ENCODE results near the gene MCHR1.
"Not testable (repeated sequence)": the region's sequence is repeated elsewhere in the genome, so short reads cannot be mapped to it uniquely, and the experiment has no call there.

The MCHR1 gene, protein sequence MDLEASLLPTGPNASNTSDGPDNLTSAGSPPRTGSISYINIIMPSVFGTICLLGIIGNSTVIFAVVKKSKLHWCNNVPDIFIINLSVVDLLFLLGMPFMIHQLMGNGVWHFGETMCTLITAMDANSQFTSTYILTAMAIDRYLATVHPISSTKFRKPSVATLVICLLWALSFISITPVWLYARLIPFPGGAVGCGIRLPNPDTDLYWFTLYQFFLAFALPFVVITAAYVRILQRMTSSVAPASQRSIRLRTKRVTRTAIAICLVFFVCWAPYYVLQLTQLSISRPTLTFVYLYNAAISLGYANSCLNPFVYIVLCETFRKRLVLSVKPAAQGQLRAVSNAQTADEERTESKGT

DNA sequence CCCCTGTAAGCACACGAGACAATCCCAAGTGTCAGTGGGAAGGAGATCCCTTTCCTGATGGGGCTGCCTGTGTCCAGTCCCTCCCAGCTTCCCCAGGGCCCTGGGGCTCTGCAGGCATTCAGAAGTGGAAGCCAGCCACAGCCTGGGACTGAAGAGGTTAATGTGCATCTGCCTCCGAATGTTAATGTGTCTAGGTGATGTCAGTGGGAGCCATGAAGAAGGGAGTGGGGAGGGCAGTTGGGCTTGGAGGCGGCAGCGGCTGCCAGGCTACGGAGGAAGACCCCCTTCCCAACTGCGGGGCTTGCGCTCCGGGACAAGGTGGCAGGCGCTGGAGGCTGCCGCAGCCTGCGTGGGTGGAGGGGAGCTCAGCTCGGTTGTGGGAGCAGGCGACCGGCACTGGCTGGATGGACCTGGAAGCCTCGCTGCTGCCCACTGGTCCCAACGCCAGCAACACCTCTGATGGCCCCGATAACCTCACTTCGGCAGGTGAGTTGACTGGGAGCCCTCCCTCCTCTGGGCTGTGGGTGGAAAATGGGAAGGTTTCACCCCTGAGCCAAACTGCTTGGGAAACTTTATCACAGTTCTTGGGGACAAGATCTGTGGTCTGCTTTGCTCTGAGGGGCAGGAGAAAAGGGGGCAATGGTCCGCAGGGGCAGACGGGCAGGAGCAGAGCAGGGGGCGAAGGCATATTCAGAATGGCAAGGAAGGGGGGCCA is at the start of gene MCHR1:
MCHR1 (plus strand) TSS at position 236 of the 715 bp plus-strand sequence; CDS start at position 405, 169 bp downstream.
- DNase-seq = no peak

DNA sequence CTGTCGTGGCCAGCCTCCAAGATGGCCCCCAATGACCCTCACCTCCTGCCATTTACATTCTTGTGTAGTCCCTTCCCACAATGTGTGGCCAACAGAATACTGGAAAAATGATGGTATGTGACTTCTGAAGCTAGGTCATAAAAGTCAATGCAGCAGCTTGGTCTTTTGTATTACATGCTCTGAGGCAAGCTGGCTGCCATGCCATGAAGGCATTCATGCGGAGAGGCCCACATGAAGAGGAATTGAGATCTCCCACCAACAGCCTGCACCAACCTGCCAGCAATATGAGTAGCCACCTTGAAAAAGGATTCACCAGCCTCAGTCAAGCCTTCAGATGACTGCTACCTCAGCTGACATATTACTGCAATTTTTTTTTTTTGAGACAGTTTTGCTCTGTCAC is 47.4 kb upstream of the MCHR1 start:
- no peak for DNase-seq

DNA sequence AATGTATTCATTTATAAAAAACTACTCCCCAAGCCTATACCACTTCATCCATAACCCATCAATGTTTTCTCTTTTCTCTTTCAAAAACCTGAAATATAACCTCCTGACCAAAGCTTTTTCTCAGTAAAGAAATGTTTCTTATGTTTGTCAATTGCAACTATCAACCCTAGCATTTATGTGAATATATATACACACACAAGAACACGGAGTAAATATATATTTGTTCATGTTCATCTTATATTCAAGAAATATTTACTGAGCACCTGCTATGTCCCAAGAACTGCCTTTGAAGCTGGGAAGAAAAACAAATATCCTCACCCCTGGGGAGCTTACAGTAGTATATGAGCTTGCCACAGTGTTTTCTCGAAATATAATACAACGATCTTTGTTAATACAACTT is 46.2 kb upstream of the MCHR1 start:
- no peak for DNase-seq

DNA sequence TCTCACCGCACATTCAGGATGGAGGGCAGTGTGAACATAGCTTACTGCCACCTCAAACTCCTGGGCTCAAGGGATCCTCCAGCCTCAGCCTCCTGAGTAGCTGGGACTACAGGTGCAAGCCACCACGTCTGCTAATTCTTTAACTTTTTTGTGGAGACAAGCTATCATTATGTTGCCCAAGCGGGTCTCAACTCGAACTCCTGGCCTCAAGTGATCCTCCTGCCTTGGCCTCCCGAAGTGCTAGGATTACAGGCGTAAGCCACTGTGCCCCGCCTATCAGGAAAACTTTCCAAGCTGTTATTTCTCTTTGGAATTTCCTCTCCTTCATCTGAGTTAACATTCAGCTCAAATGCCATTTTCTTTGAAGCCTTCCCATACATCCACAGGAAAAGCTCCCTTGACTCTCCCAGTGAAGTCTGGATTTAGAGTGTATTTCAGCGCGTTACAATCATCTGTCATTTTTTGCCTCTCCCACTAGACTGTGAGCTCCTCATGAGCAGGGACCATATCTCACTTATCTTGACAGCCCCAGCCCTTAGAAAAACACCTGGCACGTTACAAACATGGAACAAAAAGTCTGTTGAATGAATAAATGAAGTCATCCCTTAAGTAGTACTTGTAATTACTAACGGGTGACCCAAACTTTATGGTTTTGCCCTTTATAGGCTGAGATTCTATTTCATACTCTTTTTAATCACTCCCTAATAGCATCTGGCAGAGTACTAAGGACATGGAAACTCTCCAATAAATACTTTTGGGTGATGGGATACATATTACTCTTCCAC is 45.0 kb upstream of the MCHR1 start:
- DNase-seq = no peak

DNA sequence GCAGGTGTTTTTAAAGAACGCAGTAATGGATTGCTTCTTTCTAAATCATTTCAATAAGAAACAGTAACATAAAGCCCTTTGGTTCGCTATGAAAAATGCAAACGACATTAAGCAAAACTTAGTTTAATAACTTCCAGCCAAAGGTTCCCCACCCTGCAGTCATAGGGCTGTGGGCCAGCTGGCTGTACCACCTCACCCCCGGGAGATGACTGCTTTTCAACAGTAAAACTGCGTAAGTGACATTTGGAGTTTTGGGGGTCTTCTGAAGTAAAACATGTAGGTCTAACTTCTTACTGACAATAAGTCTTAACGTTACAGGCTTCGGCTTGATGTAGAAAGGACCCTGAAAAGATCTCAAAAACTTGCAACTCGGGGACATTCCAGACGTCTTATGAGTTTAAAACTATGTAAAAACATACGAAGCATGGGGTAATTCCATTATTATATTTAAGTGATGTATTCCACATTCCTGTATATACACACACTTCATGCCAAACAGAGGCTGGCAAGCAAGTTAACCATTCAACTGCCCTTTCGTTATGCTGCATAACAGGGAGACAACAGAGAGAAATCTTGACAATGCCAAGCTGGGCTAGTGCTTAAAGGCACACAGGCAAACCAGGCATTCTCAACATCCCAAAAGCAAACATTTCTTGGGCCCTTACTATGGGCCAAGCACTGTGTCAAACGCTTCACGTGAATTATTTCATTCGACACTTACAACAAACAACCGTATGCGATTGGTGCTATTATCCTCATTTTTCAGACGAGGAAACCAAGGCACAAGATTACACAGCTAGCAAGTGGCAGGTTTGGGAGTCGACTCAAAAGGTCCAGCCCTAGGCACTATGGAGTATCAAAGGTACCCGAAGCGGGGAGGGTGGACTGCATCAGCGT is 44.0 kb upstream of the MCHR1 start:
- no peak for DNase-seq

DNA sequence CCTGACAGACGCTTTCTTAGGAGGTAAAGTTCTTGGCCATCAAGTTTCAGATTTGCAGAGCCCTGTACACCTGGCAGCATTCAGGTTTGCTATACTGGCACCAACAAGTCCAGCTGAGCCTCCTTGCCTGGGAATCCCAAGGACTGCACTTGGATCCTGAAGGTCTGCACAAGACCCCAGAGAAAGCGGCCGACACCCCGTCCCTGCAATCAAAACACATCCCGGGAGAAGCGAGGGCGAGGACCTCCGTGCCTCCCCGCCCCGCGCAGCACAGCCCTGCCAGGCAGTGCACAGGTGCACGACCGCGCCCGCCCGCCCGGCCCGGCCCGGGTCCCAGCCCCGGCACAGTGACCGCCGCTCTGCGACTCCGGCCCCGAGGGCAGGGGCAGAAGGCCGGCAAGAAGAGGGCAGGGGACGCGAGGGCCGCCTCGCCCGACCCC is 43.3 kb upstream of the MCHR1 start:
- no peak for DNase-seq

DNA sequence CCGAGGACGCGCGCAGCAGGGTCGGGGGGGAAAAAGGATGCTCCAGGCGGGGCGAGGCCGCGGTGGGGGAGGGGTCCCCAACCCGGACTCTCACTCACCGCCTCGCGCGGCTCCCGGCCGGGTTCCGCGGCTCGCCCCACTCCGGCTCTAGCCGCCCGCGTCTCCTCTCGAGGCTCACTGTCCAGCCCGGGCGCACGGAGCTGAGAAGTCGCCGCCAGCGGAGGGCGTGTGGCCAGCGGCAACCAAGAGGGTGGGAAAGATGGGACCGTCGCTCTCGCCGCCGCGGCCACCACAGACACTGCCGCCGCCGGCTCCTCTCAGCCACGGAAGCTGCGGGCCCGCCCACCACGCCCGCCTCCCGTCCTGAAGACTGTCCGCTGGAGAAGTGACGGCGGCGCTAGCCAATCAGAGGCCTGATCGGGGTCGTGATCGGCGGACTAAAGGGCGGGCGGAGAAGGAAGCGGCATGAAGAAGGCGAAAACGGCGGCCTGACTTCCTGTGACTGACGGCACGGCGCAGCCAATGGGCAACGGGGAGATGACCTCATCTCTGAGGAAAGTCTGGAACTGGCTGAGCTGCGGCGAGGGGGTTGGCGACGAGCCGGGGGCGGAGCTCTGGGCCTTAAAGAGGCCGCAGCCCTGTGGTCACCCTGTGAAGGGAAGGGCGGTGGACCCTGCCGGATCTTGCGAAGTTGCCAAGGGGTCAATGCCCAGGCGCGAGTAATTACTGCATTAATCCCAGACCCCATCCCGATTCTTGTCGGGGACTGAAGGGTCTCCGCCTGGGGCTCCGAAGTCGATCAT is 42.7 kb upstream of the MCHR1 start, which contains the start of gene MRTFA:
MRTFA (minus strand) TSS at position 340 of the 803 bp plus-strand sequence.
- DNase-seq = peak; percentile 99

DNA sequence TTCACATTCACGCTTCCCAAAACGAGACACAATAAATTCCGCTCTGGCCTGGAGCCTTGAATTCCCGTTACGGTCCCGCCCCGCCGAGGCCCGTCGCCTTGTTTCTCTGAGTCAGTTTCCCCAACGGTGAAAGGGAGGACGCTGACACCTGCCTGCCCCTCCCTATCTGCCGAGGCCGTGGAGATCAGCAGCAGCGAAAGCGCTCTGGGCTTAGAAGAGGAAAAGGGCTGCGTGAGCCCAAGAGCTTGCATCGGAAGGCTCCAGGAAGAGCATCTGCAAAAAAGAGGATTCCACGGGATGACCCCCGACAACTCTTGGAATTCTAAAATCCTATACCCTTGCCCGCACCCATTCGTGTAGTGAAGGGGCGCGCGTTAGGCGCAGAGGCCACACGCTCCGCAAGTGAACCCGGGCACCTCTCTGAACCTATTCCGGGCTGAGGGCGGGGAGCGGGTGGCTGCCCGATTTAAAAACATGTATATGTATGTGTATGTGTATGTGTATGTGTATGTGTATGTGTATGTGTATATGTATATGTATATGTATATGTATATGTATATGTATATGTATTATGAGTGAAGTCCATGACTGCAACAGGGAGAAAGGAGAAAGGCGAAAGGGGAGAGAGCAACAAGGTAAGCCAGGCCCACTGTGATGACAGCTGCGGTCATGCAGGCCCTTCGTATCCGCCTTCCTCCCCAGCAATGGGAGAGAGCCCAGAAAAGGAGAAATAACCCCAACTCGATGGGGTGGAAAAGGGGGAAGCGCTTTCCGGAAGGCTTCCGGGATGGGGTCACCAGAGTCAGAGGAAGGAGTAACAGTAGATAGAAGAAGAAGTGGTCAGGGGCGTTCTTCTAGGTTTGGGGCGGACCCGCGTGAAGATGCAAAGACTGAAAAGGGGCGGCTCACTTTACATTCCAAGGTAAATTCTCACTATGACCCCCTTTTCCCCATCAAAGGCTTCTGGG is 41.8 kb upstream of the MCHR1 start:
- DNase-seq = no peak

DNA sequence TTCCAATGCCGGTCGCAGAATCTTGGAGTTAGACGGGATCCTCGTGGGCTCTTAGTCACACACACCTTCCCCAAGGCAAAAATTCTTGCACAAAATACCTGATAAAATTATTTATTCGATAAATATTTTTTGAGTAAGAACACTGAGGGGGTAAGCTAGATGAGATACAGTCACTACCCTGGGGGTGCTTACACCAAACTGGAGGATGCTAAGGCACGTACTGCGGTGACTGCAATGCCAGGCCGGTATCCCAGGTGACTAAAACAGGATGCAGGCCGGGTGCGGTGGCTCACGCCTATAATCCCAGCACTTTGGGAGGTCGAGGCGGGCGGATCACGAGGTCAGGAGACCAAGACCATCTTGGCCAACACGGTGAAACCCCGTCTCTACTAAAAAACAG is 41.0 kb upstream of the MCHR1 start:
- DNase-seq = no peak

DNA sequence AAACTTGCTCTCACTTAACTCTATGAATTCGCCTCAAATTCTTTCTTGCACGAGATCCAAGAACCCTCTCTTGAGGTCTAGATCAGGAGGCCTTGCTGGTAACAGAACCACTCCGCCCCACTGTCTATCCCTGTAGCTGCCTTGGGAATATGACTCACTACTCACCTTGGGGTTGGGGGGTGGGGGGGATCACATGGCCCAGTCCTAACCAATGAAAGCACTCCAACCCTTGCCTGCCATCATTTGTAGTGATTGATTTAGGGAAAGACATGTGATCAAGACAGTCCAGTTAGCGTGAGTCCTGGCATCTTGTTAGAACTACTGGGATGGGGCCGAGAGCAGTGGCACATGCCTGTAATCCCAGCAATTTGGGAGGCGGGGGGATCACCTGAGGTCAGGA is 38.0 kb upstream of the MCHR1 start:
- no peak for DNase-seq

DNA sequence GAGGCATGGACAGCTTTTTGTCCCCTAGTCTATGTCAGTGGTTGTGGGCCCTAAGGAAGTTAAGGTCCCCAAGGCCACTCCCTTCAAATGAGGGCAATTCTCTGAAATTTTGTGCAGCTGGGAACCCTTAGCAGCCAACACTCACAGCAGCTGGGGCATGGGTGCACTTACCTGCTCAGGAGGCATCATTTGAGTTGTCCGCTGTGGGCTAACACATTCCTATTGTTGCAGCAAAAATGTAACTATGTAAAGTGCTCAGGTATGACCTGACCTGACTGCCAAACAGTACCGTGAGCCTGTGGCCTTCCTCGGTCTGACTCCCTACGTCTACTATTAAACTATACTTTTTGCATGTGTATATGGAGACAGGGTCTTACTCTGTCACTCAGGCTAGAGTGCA is 37.0 kb upstream of the MCHR1 start:
- DNase-seq = no peak

DNA sequence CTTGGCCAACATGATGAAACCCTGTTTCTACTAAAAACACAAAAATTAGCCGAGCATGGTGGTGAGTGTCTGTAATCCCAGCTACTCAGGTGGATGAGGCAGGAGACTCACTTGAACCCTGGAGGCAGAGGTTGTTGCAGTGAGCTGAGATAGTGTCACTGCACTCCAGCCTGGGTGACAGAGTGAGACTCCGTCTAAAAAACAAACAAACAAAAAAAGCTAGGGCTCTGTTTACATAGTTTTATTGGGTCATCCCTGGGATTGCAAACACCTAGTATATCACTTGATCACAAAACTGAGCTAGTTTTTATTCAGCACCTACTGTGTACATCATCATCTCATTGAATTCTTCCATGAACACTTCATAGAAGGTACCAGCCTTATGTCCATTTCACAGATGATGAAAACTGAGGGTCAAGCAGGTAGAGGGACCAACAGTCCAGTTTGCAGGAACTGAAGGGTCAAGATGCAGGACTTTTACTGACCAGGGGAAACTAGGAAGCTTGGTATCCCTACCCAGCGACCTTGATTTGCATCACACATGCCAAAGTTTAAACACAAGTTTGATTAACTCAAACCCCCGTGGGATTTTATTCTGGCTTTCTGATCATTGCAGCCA is 33.6 kb upstream of the MCHR1 start:
- no peak for DNase-seq

DNA sequence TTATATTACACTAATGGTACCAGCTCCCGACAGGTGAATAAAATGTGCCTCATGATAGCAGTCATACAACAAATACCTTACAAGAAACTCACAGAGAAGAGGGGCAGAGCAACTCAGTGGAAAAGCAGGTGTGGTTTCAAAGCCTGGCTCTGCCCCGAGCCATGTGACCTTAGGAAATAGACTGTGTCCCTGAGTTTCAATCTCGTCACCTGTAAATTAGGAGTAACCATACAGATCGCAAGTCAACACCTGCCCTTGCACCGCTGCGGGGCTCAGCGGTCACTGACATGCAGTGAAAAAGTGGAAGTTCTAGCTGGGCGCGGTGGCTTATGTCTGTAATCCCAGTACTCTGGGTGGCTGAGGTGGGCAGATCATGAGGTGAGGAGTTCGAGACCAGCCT is 30.9 kb upstream of the MCHR1 start:
- DNase-seq = no peak

DNA sequence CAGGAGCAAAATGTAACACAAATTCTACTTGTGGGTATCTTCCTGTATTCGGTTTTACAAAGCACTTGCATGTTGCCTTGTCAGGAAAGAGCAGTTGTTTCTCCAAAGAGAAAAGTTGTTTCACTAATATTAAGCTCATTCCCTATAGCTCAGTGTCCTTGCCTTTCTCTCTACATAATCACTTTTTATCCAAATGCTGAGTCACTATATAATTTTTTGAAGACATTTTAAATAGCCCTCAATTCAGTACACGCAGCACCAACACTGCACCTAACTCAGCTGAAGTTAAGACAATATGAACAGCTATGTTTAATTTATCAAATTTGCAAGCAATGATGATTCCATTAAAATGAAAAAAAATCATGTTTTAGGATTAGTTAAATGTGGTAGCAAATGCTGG is 28.2 kb upstream of the MCHR1 start:
- no peak for DNase-seq

DNA sequence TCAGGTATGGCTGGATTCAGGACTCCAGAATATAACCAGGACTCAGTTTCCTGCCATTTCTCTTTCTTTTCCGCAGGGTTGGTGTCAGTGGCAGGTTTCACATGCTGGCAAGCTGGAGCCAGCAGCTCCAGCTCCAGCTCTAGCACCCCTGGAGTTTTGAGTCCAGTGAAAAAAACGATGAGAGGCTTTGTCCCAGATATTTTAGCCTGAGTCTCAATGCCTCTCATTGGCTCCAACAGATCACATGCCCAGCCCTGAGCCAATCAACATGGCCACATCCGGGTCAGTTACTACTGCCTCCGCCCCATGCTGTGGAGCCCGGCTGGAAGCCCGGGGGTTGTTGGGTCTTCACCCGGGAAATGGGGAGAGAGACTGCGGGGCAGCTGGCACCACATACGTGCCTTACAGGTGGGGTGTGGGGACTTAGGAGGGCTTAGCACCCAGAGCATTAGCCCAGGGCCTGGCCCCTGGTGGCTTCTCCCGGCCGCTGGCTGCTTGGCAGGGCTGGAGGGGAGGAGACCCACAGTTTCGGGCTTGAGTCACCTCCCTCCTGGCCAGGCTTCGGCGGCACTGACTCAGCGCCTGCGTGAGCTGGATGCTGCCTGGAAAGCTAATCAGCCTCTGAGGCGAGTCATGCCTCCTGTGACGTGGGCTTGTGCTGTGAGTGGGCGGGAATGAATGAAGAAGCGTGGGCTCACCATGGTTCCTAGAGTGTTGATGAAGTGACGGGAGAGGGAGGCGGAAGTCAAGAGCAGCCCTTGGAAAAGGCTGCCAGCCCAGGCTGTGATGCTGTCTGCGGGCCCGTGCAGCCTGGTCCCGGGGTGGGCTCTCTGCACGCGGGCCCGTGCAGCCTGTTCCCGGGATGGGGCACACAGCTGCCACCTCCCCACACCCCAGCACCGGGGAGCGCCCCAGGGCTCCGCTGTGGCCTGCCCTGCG is 27.5 kb upstream of the MCHR1 start:
- DNase-seq = peak; percentile 97

DNA sequence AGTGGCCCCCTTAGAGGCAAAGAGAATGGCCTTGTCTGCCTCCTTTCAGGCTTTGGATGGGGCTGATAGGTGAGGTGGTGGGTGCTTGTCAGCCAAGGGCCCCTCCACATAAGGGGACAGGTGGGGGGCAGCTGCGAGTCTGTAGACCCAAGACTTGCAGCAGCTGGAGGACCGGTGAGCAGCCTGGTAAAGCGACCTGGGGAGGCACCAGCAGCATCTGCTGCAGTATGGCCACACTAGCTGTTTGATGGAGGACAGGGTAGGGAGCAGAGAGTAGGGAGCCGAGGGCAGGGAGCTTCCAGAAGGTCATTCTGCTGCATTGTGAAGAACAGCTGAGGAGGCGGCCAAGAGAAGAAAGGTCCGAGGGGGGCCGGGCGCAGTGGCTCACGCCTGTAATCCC is 25.9 kb upstream of the MCHR1 start:
- no peak for DNase-seq

DNA sequence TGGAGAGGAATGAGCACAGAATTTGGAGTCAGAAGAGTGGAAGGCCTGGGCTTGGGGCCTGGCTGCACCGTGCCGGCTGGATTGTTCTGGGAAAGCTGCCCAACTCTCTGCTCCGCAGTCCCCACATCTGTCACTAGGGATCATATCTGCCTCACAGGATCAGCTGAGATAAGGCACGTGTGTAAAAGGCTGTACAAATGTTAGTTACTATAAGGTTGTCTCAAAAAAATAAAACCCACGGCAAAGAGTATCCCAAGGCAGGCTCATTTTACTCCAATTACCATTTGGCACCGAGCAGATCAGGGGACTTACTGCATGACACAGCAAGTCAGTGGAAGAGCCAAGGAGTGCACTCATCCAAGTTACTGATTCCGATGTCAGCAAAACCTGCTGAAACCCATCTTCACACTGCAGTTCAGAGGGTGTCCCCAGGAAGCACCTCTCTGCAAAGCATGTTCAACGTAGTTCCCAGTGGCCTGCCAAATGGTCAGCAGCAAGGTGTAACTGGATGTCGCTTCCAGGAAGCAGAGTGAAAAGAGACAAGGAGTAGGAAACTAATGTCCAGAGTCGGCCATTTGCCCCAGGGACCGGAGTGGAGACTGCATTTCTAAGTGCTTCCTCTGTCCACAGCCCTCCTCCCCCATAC is 24.6 kb upstream of the MCHR1 start:
- DNase-seq = peak; percentile 92

DNA sequence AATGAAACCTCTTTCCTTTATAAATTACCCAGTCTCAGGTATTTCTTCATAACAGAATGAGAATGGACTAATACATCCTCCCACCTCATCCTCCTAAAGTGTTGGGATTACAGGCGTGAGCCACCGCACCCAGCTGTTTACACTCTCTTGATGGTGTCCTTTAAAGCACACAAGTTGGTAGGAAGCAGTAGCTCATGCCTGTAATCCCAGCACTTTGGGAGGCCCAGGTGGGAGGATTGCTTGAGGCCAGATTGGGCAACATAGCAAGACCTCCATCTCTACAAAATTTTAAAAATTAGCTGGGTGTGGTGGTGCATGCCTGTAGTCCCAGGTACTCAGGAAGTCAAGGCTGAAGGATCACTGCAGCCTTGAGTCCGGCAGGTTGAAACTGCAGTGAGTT is 23.3 kb upstream of the MCHR1 start:
- DNase-seq = not testable (repeated sequence)

Measured in NCI-H1694 (cell line).